ENCODE results near the gene TMEFF1. TPM values are rescaled to one million over a fixed set of nuclear protein-coding genes. Genes with fewer than 3 reads are reported as not detected.

The TMEFF1 gene
- total RNA-seq, 1 experiment from 2014 or later = 3.3 TPM

DNA sequence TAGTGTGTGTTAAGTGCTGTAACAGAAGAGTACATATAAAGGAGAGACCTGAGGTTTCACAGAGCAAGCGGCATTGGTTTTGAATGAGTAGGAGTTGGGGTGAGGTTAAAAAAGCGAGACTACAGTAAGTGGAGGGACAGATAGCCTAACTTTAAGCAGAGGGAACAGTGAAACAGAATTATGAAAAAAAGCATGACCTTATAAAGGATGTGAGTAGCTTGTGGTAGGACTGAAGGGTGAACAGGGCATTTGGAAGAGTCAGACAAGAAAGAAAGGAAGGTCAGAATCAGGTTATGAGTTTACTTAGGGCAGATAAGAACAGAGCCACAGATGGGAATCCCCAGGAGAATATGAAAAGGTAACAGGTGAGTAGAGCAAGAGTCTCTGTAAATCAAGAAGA lies 23.5 kb upstream of the TMEFF1 start:
- H3K9me2 ChIP-seq (ENCODE audit: insufficient read depth) = no peaks in the 10 kb centered on the region
- no peaks in the 10 kb centered on the region for H4K20me1 ChIP-seq (ENCODE audit: insufficient read depth)
- no peak overlapping the region for H3K9ac ChIP-seq (ENCODE audit: low read length)
- ChIA-PET RAD21 (ENCODE audit: low non-redundant PET in 1 of 2, low total read pairs in 2 of 2, uncharacterized antibody in 2 of 2, unreplicated experiment in 2 of 2) (no interaction called here), CTCF (no interaction called here), POLR2A (no interaction called here)
- TF ChIP-seq RAD21 (IDR thresholded peaks at IDR 0.05; ENCODE audit: low read depth) (no peak), CEBPB (IDR thresholded peaks at IDR 0.05; ENCODE audit: low read depth) (no peak), POLR2AphosphoS5 (IDR thresholded peaks at IDR 0.05; ENCODE audit: low read depth, low read length) (no peak), EGR1 (IDR thresholded peaks at IDR 0.05; ENCODE audit: low read depth) (no peak), EZH2 (IDR thresholded peaks at IDR 0.05) (no peak), ZNF274 (IDR thresholded peaks at IDR 0.05; ENCODE audit: low read depth, low read length) (no peak), JUND (IDR thresholded peaks at IDR 0.05) (no peak)
- peaks cover 5% of the 10 kb centered on the region; the same call in 1 of the 2 replicates for H3K79me2 ChIP-seq (ENCODE audit: insufficient read depth, low read length)
- no peak overlapping the region for H3K4me2 ChIP-seq (ENCODE audit: low read length)
- H3K4me3 ChIP-seq (replicated peaks in 1 of 2; ENCODE audit: low read depth in 1 of 2, low read length in 2 of 2) = no peak overlapping the region
- H3K4me1 ChIP-seq (ENCODE audit: control insufficient read depth in 1 of 2, insufficient read depth in 2 of 2, low read length in 2 of 2) = no peaks in the 10 kb centered on the region
- no peaks in the 10 kb centered on the region for H3K27me3 ChIP-seq (ENCODE audit: insufficient read depth, low read length)
- peaks cover 3 to 13% of the 10 kb centered on the region in 2 experiments; a peak in 3 of 4 replicates for H3K36me3 ChIP-seq (ENCODE audit: control insufficient read depth in 1 of 2, insufficient read depth in 2 of 2, low read length in 2 of 2)
- BruUV-seq (replicated peaks) = no TSS peak
- DNase-seq (ENCODE audit: low read depth, low spot score) (no peak), ATAC-seq (no peak)
- intact Hi-C loops (cut with micrococcal nuclease) = no loop called here
- H3K9me3 ChIP-seq (ENCODE audit: control insufficient read depth in 1 of 2, insufficient read depth in 1 of 2, low read depth in 1 of 2, low read length in 2 of 2) = no peaks in the 10 kb centered on the region
- H2AFZ ChIP-seq (ENCODE audit: low read depth, low read length, poor library complexity, severe bottlenecking) = no peak overlapping the region
- no peak overlapping the region for H3K27ac ChIP-seq (ENCODE audit: low read depth, low read length)

DNA sequence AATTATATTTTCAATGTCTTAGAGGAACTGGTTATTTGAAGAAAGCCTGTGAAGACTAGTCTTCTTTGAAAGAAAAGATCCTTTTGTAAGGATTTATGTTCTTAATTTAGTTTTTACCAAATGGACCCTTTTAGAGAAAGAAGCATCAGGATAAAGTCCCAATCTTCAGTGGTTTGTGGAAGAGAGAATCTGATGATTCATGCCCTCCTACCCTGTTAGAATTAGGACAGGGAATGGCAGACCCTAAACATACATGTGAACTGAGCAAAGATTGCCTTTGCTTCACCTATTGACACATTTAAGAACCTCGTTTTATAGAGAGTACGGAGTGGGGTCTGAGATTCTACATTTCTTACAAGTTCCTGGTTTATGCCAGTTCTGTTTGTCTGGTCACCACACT lies 20.1 kb upstream of the TMEFF1 start:
- intact Hi-C loops (cut with micrococcal nuclease) = no loop called here
- Histone ChIP-seq H2AFZ (ENCODE audit: low read depth, low read length, poor library complexity, severe bottlenecking) (no peak overlapping the region), H3K27ac (ENCODE audit: low read depth, low read length) (no peak overlapping the region), H3K4me1 (ENCODE audit: control insufficient read depth in 1 of 2, insufficient read depth in 2 of 2, low read length in 2 of 2) (no peaks in the 10 kb centered on the region), H4K20me1 (ENCODE audit: insufficient read depth) (no peaks in the 10 kb centered on the region), H3K9ac (ENCODE audit: low read length) (no peak overlapping the region), H3K9me2 (ENCODE audit: insufficient read depth) (no peaks in the 10 kb centered on the region), H3K9me3 (ENCODE audit: control insufficient read depth in 1 of 2, insufficient read depth in 1 of 2, low read depth in 1 of 2, low read length in 2 of 2) (no peaks in the 10 kb centered on the region), H3K4me3 (replicated peaks in 1 of 2; ENCODE audit: low read depth in 1 of 2, low read length in 2 of 2) (no peak overlapping the region), H3K36me3 (ENCODE audit: control insufficient read depth in 1 of 2, insufficient read depth in 2 of 2, low read length in 2 of 2) (peaks cover 3 to 13% of the 10 kb centered on the region in 2 experiments; a peak in 3 of 4 replicates), H3K4me2 (ENCODE audit: low read length) (no peak overlapping the region), H3K79me2 (ENCODE audit: insufficient read depth, low read length) (no peaks in the 10 kb centered on the region), H3K27me3 (ENCODE audit: insufficient read depth, low read length) (no peaks in the 10 kb centered on the region)
- POLR2A ChIA-PET = no interaction called here
- DNase-seq (ENCODE audit: low read depth, low spot score) = no peak
- no peak for ATAC-seq
- BruUV-seq (replicated peaks) = no TSS peak
- RAD21 ChIA-PET (ENCODE audit: low non-redundant PET in 1 of 2, low total read pairs in 2 of 2, uncharacterized antibody in 2 of 2, unreplicated experiment in 2 of 2) = no interaction called here
- CTCF ChIA-PET = no interaction called here
- TF ChIP-seq TCF7L2 (IDR thresholded peaks at IDR 0.05; ENCODE audit: borderline replicate concordance, extremely low read depth, insufficient read depth, insufficient read length) (no peak), EZH2 (IDR thresholded peaks at IDR 0.05) (no peak), CBX3 (IDR thresholded peaks at IDR 0.05; ENCODE audit: low read depth) (0 out of 2 replicates have a peak, but pooled peaks have one; percentile 36), EGR1 (IDR thresholded peaks at IDR 0.05; ENCODE audit: low read depth) (no peak), ZBTB33 (IDR thresholded peaks at IDR 0.05; ENCODE audit: extremely low read depth, insufficient replicate concordance, low read length) (no peak), YY1 (IDR thresholded peaks at IDR 0.05; ENCODE audit: extremely low read depth, insufficient replicate concordance, low read depth, low read length) (no peak), JUND (IDR thresholded peaks at IDR 0.05) (no peak), FOSL1 (IDR thresholded peaks at IDR 0.05; ENCODE audit: low read depth) (0 out of 2 replicates have a peak, but pooled peaks have one; percentile 7)
- TF ChIP-seq, protein P1, sequence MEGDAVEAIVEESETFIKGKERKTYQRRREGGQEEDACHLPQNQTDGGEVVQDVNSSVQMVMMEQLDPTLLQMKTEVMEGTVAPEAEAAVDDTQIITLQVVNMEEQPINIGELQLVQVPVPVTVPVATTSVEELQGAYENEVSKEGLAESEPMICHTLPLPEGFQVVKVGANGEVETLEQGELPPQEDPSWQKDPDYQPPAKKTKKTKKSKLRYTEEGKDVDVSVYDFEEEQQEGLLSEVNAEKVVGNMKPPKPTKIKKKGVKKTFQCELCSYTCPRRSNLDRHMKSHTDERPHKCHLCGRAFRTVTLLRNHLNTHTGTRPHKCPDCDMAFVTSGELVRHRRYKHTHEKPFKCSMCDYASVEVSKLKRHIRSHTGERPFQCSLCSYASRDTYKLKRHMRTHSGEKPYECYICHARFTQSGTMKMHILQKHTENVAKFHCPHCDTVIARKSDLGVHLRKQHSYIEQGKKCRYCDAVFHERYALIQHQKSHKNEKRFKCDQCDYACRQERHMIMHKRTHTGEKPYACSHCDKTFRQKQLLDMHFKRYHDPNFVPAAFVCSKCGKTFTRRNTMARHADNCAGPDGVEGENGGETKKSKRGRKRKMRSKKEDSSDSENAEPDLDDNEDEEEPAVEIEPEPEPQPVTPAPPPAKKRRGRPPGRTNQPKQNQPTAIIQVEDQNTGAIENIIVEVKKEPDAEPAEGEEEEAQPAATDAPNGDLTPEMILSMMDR (IDR thresholded peaks at IDR 0.05 in 2 of 3, conservative IDR thresholded peaks at IDR 0.05 in 1 of 3; ENCODE audit: borderline replicate concordance in 1 of 3, insufficient read depth in 1 of 3, low read depth in 2 of 3, low read length in 2 of 3) = no peak
- TF ChIP-seq, protein P2, sequence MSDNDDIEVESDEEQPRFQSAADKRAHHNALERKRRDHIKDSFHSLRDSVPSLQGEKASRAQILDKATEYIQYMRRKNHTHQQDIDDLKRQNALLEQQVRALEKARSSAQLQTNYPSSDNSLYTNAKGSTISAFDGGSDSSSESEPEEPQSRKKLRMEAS (IDR thresholded peaks at IDR 0.05) = no peak

Measured in HCT116 (cell line).